HEK293T (cell line): ENCODE results near the gene GULP1.

Experiments
- BHLHE40 ChIP-seq: fragments of 450-650 bp; IDR thresholded peaks from 2 replicates; pipeline ENCODE4 v1.6.1; 2016; ENCODE audit warnings: mild to moderate bottlenecking, moderate library complexity, borderline replicate concordance
- ELF4 ChIP-seq: fragments of 450-650 bp; IDR thresholded peaks from 2 replicates; pipeline ENCODE4 v1.6.1; 2017; ENCODE audit warnings: antibody characterized with exemption
- HDGF ChIP-seq: fragments of 450-650 bp; IDR thresholded peaks from 2 replicates; pipeline ENCODE4 v1.6.1; 2017; ENCODE audit warnings: antibody characterized with exemption, borderline replicate concordance
- LEF1 ChIP-seq: fragments of 450-650 bp; IDR thresholded peaks from 2 replicates; pipeline ENCODE4 v1.6.1; 2017; ENCODE audit warnings: mild to moderate bottlenecking, borderline replicate concordance
- NFRKB ChIP-seq: fragments of 450-650 bp; IDR thresholded peaks from 2 replicates; pipeline ENCODE4 v1.6.1; 2016; ENCODE audit warnings: mild to moderate bottlenecking, moderate library complexity
- SP1 ChIP-seq: fragments of 450-650 bp; IDR thresholded peaks from 2 replicates; pipeline ENCODE4 v1.6.1; 2017
- SUZ12 ChIP-seq: fragments of 450-650 bp; IDR thresholded peaks from 2 replicates; pipeline ENCODE4 v1.6.1; 2016; ENCODE audit warnings: mild to moderate bottlenecking
- TARDBP ChIP-seq: fragments of 450-650 bp; IDR thresholded peaks from 2 replicates; pipeline ENCODE4 v1.6.1; 2016

- no peak for TF ChIP-seq NFRKB
- TF ChIP-seq SP1: no peak
- no peak for TF ChIP-seq BHLHE40
- TF ChIP-seq TARDBP: no peak
- no peak for TF ChIP-seq LEF1
- TF ChIP-seq HDGF: no peak
- no peak for TF ChIP-seq SUZ12
- no peak for TF ChIP-seq ELF4
Observed at GRCh38 chr2:188308483-188308882, 16.8 kb downstream of the GULP1 start.
